Endodermal cell (in vitro differentiated cells): ENCODE results near the gene JUNB. TPM values are rescaled to one million over a fixed set of nuclear protein-coding genes. Genes with fewer than 3 reads are reported as not detected.

Experiments used
- DNase-seq: peaks from one replicate; pipeline ENCODE4 v3.0.0-alpha.2; 2017
- H3K27ac ChIP-seq: 2 replicates; pipeline ENCODE4 v1.5.1; 2013; ENCODE audit warnings: mild to moderate bottlenecking, low read depth, low read length, moderate library complexity
- H3K27me3 ChIP-seq: 2 replicates; pipeline ENCODE4 v1.6.1; 2013; ENCODE audit warnings: mild to moderate bottlenecking, low read length, moderate library complexity; ENCODE audit not compliant: insufficient read depth, control insufficient read depth, poor library complexity, severe bottlenecking
- H3K36me3 ChIP-seq: 2 replicates; pipeline ENCODE4 v1.7.0; 2013; ENCODE audit warnings: mild to moderate bottlenecking, low read length, moderate library complexity; ENCODE audit not compliant: control insufficient read depth, insufficient read depth
- H3K4me1 ChIP-seq: one replicate; pipeline ENCODE4 v1.7.0; 2013; ENCODE audit warnings: low read length; ENCODE audit not compliant: control insufficient read depth, insufficient read depth
- H3K4me3 ChIP-seq: 2 replicates; pipeline ENCODE4 v1.5.1; 2013; ENCODE audit warnings: mild to moderate bottlenecking, low read length, moderate library complexity
- H3K9ac ChIP-seq: 2 replicates; pipeline ENCODE4 v1.6.1; 2013; ENCODE audit warnings: mild to moderate bottlenecking, low read length, moderate library complexity; ENCODE audit not compliant: poor library complexity, severe bottlenecking; ENCODE audit errors: extremely low read depth
- H3K9me3 ChIP-seq: 2 replicates; pipeline ENCODE4 v1.6.1; 2013; ENCODE audit warnings: mild to moderate bottlenecking, low read length, moderate library complexity; ENCODE audit not compliant: control insufficient read depth
- H3K27ac Mint-ChIP-seq: 2 replicates; pipeline ENCODE4 v1.8.0; 2020; ENCODE audit warnings: mixed read lengths
- H3K27me3 Mint-ChIP-seq: 2 replicates; pipeline ENCODE4 v1.8.0; 2021; ENCODE audit warnings: mild to moderate bottlenecking, mixed read lengths; ENCODE audit not compliant: insufficient read depth
- H3K36me3 Mint-ChIP-seq: 2 replicates; pipeline ENCODE4 v1.8.0; 2020; ENCODE audit warnings: low read depth, mixed read lengths
- H3K4me1 Mint-ChIP-seq: 2 replicates; pipeline ENCODE4 v1.8.0; 2020; ENCODE audit warnings: mixed read lengths
- H3K4me3 Mint-ChIP-seq: 2 replicates; pipeline ENCODE4 v1.8.0; 2020; ENCODE audit warnings: mild to moderate bottlenecking, moderate library complexity, mixed read lengths
- H3K9me3 Mint-ChIP-seq: 2 replicates; pipeline ENCODE4 v1.8.0; 2020; ENCODE audit warnings: mild to moderate bottlenecking, mixed read lengths
- WGBS, 2 experiments: methylation state at CpG; one replicate each; pipeline versions ENCODE4 v1.1.5 to v1.1.7; 2013; ENCODE audit warnings: missing lambda C conversion rate in 2 of 2, mixed read lengths in 1 of 2; ENCODE audit not compliant: insufficient coverage in 1 of 2, insufficient read length in 1 of 2; 5-methylcytosine and 5-hydroxymethylcytosine counted together
- total RNA-seq, 2 donors: library from RNA; stranded (reverse); fragmentation: NEBNext Ultra II Directional in 1 of 2; extraction: Animal tissue kit (Norgen Biotek cat#: 25700) in 1 of 2; gene quantifications; 2 replicates in 1 of 2; 3 replicates in 1 of 2; pipeline ENCODE4 v1.2.1, GENCODE V29; 2021
- TF ChIP-seq, protein P1 (sequence below): fragments of 200-600 bp; sonication (generic); conservative IDR thresholded peaks from 2 replicates; pipeline ENCODE4 v1.5.0; 2021; ENCODE audit warnings: antibody characterized with exemption, mild to moderate bottlenecking

The JUNB gene
- total RNA-seq, 2 donors from 2014 or later = 6.7 to 7.2 TPM

DNA sequence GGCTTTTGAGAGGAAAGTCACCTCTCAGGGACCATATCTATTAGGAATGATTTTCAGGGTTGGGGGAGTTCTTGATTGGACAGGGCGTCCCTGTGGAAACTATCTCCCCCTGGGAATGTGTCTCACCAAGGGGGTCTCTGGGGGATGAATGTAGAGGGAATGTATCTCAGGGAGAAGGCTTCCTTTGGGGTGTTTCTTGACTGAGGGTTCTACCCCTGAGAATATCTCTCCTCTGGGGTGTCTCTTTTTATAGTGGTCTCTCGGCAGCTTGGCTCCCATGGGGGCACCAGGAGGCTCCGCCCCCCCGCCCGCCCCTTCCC lies 42.1 kb downstream of the JUNB start:
- Mint-ChIP-seq H3K27ac (no peak overlapping the region), H3K4me3 (peak overlapping the region; percentile 52), H3K9me3 (no peaks in the 10 kb centered on the region), H3K4me1 (peaks cover 6% of the 10 kb centered on the region), H3K36me3 (no peaks in the 10 kb centered on the region), H3K27me3 (peaks cover 87% of the 10 kb centered on the region)
- no peak for DNase-seq
- Histone ChIP-seq H3K4me1 (no peaks in the 10 kb centered on the region), H3K9ac (no peak overlapping the region), H3K36me3 (no peaks in the 10 kb centered on the region), H3K9me3 (no peaks in the 10 kb centered on the region), H3K27ac (no peak overlapping the region), H3K4me3 (peak overlapping the region; percentile 35), H3K27me3 (peaks cover 79% of the 10 kb centered on the region)
- TF ChIP-seq, protein P1, sequence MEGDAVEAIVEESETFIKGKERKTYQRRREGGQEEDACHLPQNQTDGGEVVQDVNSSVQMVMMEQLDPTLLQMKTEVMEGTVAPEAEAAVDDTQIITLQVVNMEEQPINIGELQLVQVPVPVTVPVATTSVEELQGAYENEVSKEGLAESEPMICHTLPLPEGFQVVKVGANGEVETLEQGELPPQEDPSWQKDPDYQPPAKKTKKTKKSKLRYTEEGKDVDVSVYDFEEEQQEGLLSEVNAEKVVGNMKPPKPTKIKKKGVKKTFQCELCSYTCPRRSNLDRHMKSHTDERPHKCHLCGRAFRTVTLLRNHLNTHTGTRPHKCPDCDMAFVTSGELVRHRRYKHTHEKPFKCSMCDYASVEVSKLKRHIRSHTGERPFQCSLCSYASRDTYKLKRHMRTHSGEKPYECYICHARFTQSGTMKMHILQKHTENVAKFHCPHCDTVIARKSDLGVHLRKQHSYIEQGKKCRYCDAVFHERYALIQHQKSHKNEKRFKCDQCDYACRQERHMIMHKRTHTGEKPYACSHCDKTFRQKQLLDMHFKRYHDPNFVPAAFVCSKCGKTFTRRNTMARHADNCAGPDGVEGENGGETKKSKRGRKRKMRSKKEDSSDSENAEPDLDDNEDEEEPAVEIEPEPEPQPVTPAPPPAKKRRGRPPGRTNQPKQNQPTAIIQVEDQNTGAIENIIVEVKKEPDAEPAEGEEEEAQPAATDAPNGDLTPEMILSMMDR = no peak
- 0% methylated on average over 5 of the region's 5 CpGs; no CpG with 5 or more reads in 1 of the 2 experiments for WGBS, 2 experiments

DNA sequence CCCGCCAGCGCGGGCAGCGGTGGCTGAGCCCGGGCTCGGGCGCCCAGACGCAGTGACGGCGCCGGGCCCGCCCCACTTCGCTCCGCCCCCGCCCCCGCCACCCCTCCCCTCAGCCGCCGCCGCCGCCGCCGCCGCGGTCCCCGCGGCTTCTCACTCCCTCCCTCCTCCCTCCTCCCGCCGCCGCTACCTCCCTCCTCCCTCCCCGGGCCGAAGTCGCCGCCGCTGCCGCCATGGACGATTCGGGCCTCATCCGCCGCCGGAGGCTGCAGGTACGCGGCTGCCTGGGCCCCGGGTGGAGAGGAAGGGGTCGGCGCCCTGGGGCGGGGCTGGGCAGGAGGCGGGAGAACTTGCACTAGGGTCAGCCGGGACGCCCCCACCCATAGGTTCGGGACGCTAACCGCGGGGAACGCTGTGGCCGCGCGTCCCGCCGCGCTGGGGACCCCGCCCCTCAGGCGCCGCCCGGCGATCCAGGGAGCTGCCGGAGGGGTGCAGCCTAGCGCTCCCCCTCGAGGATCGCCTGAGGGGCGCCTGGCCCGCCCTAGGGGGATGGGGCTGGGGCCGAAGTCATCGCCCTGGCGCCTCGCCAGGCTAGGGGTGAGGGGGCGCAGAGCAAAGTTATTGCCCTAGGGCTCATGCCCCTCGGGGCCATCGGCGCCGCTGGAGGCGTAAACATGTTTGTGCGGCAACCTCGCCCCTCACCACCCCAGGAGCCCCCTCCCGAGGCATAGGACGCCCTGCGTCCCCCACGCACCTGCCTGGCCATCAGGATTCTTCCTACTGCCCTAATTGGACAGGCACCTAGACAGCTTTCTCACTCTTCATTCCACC lies 42.7 kb downstream of the JUNB start:
- Mint-ChIP-seq H3K4me3 (peak overlapping the region; percentile 52), H3K27me3 (peaks cover 87% of the 10 kb centered on the region), H3K36me3 (no peaks in the 10 kb centered on the region), H3K9me3 (no peaks in the 10 kb centered on the region), H3K4me1 (peaks cover 4% of the 10 kb centered on the region), H3K27ac (no peak overlapping the region)
- no peaks in the 10 kb centered on the region for H3K36me3 ChIP-seq
- H3K4me1 ChIP-seq = no peaks in the 10 kb centered on the region
- no peaks in the 10 kb centered on the region for H3K9me3 ChIP-seq
- H3K27ac ChIP-seq = no peak overlapping the region
- H3K27me3 ChIP-seq = peaks cover 76% of the 10 kb centered on the region
- no peak overlapping the region for H3K9ac ChIP-seq
- TF ChIP-seq, protein P1 = no peak
- 1% methylated on average over 20 to 59 of the region's 87 CpGs for WGBS, 2 experiments
- H3K4me3 ChIP-seq = peak overlapping the region; percentile 71
- DNase-seq = peak; percentile 88

DNA sequence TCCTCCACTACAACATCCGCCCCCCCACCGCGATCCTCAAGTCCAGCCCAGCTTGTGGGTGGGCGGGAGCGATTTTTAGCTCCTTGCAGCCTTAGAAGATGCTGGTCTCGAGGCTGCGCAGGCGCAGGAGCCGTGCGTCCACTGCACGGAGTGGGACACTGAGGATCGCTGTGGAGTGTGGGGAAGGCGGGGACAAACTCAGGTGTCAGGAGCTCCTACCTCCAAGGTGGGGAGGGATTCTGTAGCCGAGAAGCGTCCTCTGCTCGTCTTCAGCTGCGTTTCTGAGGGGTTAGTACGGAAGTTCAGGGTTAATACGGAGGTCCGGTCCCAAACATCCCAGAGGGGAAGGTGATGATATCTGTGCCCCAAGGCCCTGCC lies 43.3 kb downstream of the JUNB start, which contains the start of gene RTBDN:
Gene RTBDN (minus strand): TSS at position 14 of the 378 bp plus-strand sequence. CDS start 4,600 bp downstream, outside the sequence.
- H3K27ac Mint-ChIP-seq = no peak within 1 kb of the TSS
- TF ChIP-seq, protein P1 = no peak
- Histone ChIP-seq H3K9ac (no peak within 1 kb of the TSS), H3K27me3 (peaks cover 79% of the 10 kb centered on the region), H3K27ac (no peak within 1 kb of the TSS), H3K9me3 (no peaks in the 10 kb centered on the region), H3K4me1 (no peaks in the 10 kb centered on the region), H3K4me3 (peak within 1 kb of the TSS; percentile 71), H3K36me3 (no peaks in the 10 kb centered on the region)
- H3K36me3 Mint-ChIP-seq = no peaks in the 10 kb centered on the region
- peaks cover 4% of the 10 kb centered on the region for H3K4me1 Mint-ChIP-seq
- H3K4me3 Mint-ChIP-seq = peak within 1 kb of the TSS; percentile 52
- 15 to 30% methylated on average over 10 to 20 of the region's 20 CpGs for WGBS, 2 experiments
- H3K27me3 Mint-ChIP-seq = peaks cover 90% of the 10 kb centered on the region
- H3K9me3 Mint-ChIP-seq = no peaks in the 10 kb centered on the region
- no peak for DNase-seq
